NCI-H446 treated with DMSO at 0.1 percent for 48 hours (cell line): ENCODE results near the gene HORMAD1.
"Not testable (repeated sequence)": the region's sequence is repeated elsewhere in the genome, so short reads cannot be mapped to it uniquely, and the experiment has no call there.

Experiments
- DNase-seq: peaks from one replicate; lab custom pipeline; 2025; lab: John Stamatoyannopoulos, UW

Gene HORMAD1

GRCh38 chr1:150720703-150721102 is at the start of gene HORMAD1:
Gene HORMAD1 (minus strand): TSS chr1:150720895. CDS start chr1:150719505, 1,390 bp downstream.
- no peak for DNase-seq

GRCh38 chr1:150767704-150768103 is 47.0 kb upstream of the HORMAD1 start:
- DNase-seq: not testable (repeated sequence)

- DNase-seq: not testable (repeated sequence)
Measured at GRCh38 chr1:150765977-150766301, 45.2 kb upstream of the HORMAD1 start.

GRCh38 chr1:150765296-150765976 is 44.7 kb upstream of the HORMAD1 start, which contains the start of gene CTSS:
Gene CTSS (minus strand): TSS chr1:150765778. CDS start chr1:150764763, 1,015 bp downstream.
- DNase-seq: no peak

GRCh38 chr1:150764617-150765101 is 44.0 kb upstream of the HORMAD1 start:
- DNase-seq: no peak

- DNase-seq: no peak
Measured at GRCh38 chr1:150763018-150763417, 42.3 kb upstream of the HORMAD1 start.

- DNase-seq: no peak
Measured at GRCh38 chr1:150762552-150762951, 41.9 kb upstream of the HORMAD1 start.

- no peak for DNase-seq
Measured at GRCh38 chr1:150761801-150762200, 41.1 kb upstream of the HORMAD1 start.

- DNase-seq: no peak
Measured at GRCh38 chr1:150760013-150760412, 39.3 kb upstream of the HORMAD1 start.

GRCh38 chr1:150753416-150753815 is 32.7 kb upstream of the HORMAD1 start:
- no peak for DNase-seq

- DNase-seq: no peak
Measured at GRCh38 chr1:150751443-150751842, 30.7 kb upstream of the HORMAD1 start.

GRCh38 chr1:150749720-150750311 is 29.1 kb upstream of the HORMAD1 start:
- DNase-seq: no peak

- DNase-seq: no peak
Measured at GRCh38 chr1:150748878-150749719, 28.4 kb upstream of the HORMAD1 start.

- DNase-seq: no peak
Measured at GRCh38 chr1:150730130-150730721, 9.5 kb upstream of the HORMAD1 start.

- DNase-seq: no peak
Measured at GRCh38 chr1:150724336-150724735, 3.6 kb upstream of the HORMAD1 start.

GRCh38 chr1:150720098-150720497 is 597 bp downstream of the HORMAD1 start:
- DNase-seq: no peak

- no peak for DNase-seq
Measured at GRCh38 chr1:150718225-150718891, 2.3 kb downstream of the HORMAD1 start.

- DNase-seq: not testable (repeated sequence)
Measured at GRCh38 chr1:150709031-150709430, 11.7 kb downstream of the HORMAD1 start.

- no peak for DNase-seq
Measured at GRCh38 chr1:150708595-150708994, 12.1 kb downstream of the HORMAD1 start.

GRCh38 chr1:150706091-150706490 is 14.6 kb downstream of the HORMAD1 start:
- DNase-seq: no peak

- no peak for DNase-seq
Measured at GRCh38 chr1:150703427-150703826, 17.3 kb downstream of the HORMAD1 start.
